T1000 (cell line): ENCODE measurements around the gene LOXL4.

Source experiments
- DNase-seq: peaks from one replicate; lab custom pipeline; 2025; ENCODE audit warnings: mixed read lengths; lab: John Stamatoyannopoulos, UW

LOXL4 gene

GRCh38 chr10:98267894-98268693 is at the start of gene LOXL4:
TSS of gene LOXL4 (minus strand) at chr10:98268194. CDS start at chr10:98263019, 5,175 bp downstream.
- no peak for DNase-seq

- no peak for DNase-seq
Measured at GRCh38 chr10:98316661-98317060, 48.7 kb upstream of the LOXL4 start.

GRCh38 chr10:98316170-98316569 is 48.2 kb upstream of the LOXL4 start:
- DNase-seq: no peak

- DNase-seq: no peak
Measured at GRCh38 chr10:98314532-98315284, 46.7 kb upstream of the LOXL4 start.

- DNase-seq: no peak
Measured at GRCh38 chr10:98313598-98313997, 45.6 kb upstream of the LOXL4 start.

GRCh38 chr10:98312822-98313221 is 44.8 kb upstream of the LOXL4 start:
- no peak for DNase-seq

GRCh38 chr10:98312349-98312748 is 44.4 kb upstream of the LOXL4 start:
- DNase-seq: no peak

- no peak for DNase-seq
Measured at GRCh38 chr10:98310701-98311100, 42.7 kb upstream of the LOXL4 start.

GRCh38 chr10:98309366-98310355 is 41.7 kb upstream of the LOXL4 start:
- DNase-seq: peak; percentile 7

- no peak for DNase-seq
Measured at GRCh38 chr10:98308669-98309365, 40.8 kb upstream of the LOXL4 start.

- no peak for DNase-seq
Measured at GRCh38 chr10:98307916-98308541, 40.0 kb upstream of the LOXL4 start.

GRCh38 chr10:98306501-98306900 is 38.5 kb upstream of the LOXL4 start:
- DNase-seq: no peak

GRCh38 chr10:98303569-98303968 is 35.6 kb upstream of the LOXL4 start:
- no peak for DNase-seq

GRCh38 chr10:98302741-98303365 is 34.9 kb upstream of the LOXL4 start:
- no peak for DNase-seq

- no peak for DNase-seq
Measured at GRCh38 chr10:98301664-98302319, 33.8 kb upstream of the LOXL4 start.

- no peak for DNase-seq
Measured at GRCh38 chr10:98300526-98301229, 32.7 kb upstream of the LOXL4 start.

- DNase-seq: no peak
Measured at GRCh38 chr10:98299341-98299740, 31.3 kb upstream of the LOXL4 start.

- DNase-seq: no peak
Measured at GRCh38 chr10:98296524-98296923, 28.5 kb upstream of the LOXL4 start.

GRCh38 chr10:98295907-98296306 is 27.9 kb upstream of the LOXL4 start:
- peak; percentile 7 for DNase-seq
